ENCODE measurements around the gene SETD6. TPM values are rescaled to one million over a fixed set of nuclear protein-coding genes. Genes with fewer than 3 reads are reported as not detected.

SETD6 gene
- total and polyA plus RNA-seq, 2 donors (not counting 1 experiment from before 2014, with no cell fraction given), result 7.2 to 7.9 TPM

DNA sequence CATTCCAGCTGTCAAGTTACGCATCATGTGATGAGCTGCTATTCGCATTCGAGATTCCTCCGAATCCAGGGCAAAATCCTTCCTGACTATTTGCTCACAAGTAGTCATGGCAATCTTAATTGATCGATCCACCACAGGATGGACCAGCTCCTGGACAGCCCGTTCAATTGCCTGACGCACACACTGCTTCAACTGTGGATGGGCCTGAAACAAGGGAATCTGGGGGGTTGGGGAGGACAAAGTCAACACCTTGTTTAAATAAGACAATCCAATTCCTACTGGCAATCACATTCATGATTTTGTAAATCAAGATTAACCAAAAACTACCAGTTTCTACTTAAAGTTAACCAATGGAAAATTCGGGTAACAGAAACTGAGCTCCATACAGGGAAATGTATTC is 28.4 kb downstream of the SETD6 start:
- Histone ChIP-seq H3K4me3 (replicated peaks in 1 of 4; ENCODE audit: control extremely low read depth in 1 of 4, insufficient read depth in 1 of 4, low read depth in 3 of 4, low read length in 4 of 4) (no peak overlapping the region), H3K4me2 (ENCODE audit: extremely low read depth, insufficient read depth, low read length) (no peak overlapping the region), H3K79me2 (ENCODE audit: control insufficient read depth, insufficient read depth, low read length) (no peaks in the 10 kb centered on the region), H2AFZ (ENCODE audit: low read length) (no peak overlapping the region), H3K9me3 (ENCODE audit: control insufficient read depth, insufficient read depth, low read depth, low read length) (no peaks in the 10 kb centered on the region), H4K20me1 (ENCODE audit: control insufficient read depth, extremely low read depth, insufficient read depth, low read length) (no peaks in the 10 kb centered on the region), H3K36me3 (ENCODE audit: control insufficient read depth, insufficient read depth, low read length) (peaks cover 12% of the 10 kb centered on the region), H3K27ac (ENCODE audit: insufficient read depth, low read length) (no peak overlapping the region), H3K9ac (ENCODE audit: insufficient read depth, low read length) (no peak overlapping the region), H3K4me1 (ENCODE audit: control insufficient read depth, extremely low read depth, insufficient read depth, low read length) (no peaks in the 10 kb centered on the region), H3K27me3 (ENCODE audit: control insufficient read depth, insufficient read depth, low read length) (no peaks in the 10 kb centered on the region)
- TF ChIP-seq, protein P1, sequence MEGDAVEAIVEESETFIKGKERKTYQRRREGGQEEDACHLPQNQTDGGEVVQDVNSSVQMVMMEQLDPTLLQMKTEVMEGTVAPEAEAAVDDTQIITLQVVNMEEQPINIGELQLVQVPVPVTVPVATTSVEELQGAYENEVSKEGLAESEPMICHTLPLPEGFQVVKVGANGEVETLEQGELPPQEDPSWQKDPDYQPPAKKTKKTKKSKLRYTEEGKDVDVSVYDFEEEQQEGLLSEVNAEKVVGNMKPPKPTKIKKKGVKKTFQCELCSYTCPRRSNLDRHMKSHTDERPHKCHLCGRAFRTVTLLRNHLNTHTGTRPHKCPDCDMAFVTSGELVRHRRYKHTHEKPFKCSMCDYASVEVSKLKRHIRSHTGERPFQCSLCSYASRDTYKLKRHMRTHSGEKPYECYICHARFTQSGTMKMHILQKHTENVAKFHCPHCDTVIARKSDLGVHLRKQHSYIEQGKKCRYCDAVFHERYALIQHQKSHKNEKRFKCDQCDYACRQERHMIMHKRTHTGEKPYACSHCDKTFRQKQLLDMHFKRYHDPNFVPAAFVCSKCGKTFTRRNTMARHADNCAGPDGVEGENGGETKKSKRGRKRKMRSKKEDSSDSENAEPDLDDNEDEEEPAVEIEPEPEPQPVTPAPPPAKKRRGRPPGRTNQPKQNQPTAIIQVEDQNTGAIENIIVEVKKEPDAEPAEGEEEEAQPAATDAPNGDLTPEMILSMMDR (conservative IDR thresholded peaks at IDR 0.05 in 1 of 2, IDR thresholded peaks at IDR 0.05 in 1 of 2; ENCODE audit: low read depth in 1 of 2, low read length in 2 of 2), result no peak
- no peak for DNase-seq (ENCODE audit: low read depth in 2 of 2)

DNA sequence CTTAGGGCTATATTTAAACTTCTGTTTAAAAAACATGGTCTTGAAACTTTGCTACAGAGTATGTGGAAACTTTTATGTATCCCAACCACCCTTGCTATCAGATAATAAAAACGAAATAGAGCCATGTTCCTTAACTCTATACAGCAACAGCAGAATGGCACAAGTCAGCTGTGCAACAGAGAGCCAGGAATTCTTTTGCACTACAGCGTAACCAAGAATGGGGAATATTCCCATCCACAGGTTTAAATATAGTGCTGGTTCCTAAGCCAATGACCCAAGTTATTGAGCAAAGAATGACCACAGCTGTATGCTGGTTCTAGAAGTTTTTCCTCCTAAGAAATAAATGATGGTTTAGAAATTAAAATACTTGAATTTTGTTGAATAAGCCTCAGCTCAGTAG is 33.1 kb downstream of the SETD6 start:
- H3K9me3 ChIP-seq (ENCODE audit: control insufficient read depth, insufficient read depth, low read depth, low read length), result no peaks in the 10 kb centered on the region
- H3K9ac ChIP-seq (ENCODE audit: insufficient read depth, low read length), result no peak overlapping the region
- no peak for DNase-seq (ENCODE audit: low read depth in 2 of 2)
- no peak overlapping the region for H2AFZ ChIP-seq (ENCODE audit: low read length)
- peaks cover 11% of the 10 kb centered on the region for H3K36me3 ChIP-seq (ENCODE audit: control insufficient read depth, insufficient read depth, low read length)
- H3K4me1 ChIP-seq (ENCODE audit: control insufficient read depth, extremely low read depth, insufficient read depth, low read length), result no peaks in the 10 kb centered on the region
- no peak overlapping the region for H3K4me3 ChIP-seq (replicated peaks in 1 of 4; ENCODE audit: control extremely low read depth in 1 of 4, insufficient read depth in 1 of 4, low read depth in 3 of 4, low read length in 4 of 4)
- H3K79me2 ChIP-seq (ENCODE audit: control insufficient read depth, insufficient read depth, low read length), result no peaks in the 10 kb centered on the region
- TF ChIP-seq EZH2 (IDR thresholded peaks at IDR 0.05; ENCODE audit: low read length, missing control alignments), result no peak
- TF ChIP-seq, protein P1 (conservative IDR thresholded peaks at IDR 0.05 in 1 of 2, IDR thresholded peaks at IDR 0.05 in 1 of 2; ENCODE audit: low read depth in 1 of 2, low read length in 2 of 2), result no peak
- H3K4me2 ChIP-seq (ENCODE audit: extremely low read depth, insufficient read depth, low read length), result no peak overlapping the region
- H4K20me1 ChIP-seq (ENCODE audit: control insufficient read depth, extremely low read depth, insufficient read depth, low read length), result no peaks in the 10 kb centered on the region
- H3K27ac ChIP-seq (ENCODE audit: insufficient read depth, low read length), result no peak overlapping the region
- H3K27me3 ChIP-seq (ENCODE audit: control insufficient read depth, insufficient read depth, low read length), result no peaks in the 10 kb centered on the region

DNA sequence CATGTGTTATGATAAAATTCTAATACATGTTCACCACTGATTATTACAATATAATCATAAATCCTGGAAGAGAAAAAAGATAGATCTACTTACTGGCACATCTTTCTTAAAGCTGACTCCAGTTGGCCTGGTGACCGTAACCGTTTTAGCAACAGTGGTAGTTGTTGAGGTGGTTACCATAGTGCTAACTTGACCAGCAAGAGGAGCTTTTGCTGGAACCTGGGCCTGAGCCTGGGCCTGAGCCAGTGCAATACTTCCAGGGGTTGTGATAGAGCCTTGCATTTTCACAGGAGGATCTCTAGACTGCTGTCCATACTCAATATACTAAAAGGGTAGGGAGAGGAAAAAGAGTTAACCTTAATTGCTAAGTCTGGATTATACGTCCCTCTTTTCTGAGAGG is 36.2 kb downstream of the SETD6 start:
- Histone ChIP-seq H3K4me1 (ENCODE audit: control insufficient read depth, extremely low read depth, insufficient read depth, low read length) (no peaks in the 10 kb centered on the region), H3K9ac (ENCODE audit: insufficient read depth, low read length) (no peak overlapping the region), H3K4me3 (replicated peaks in 1 of 4; ENCODE audit: control extremely low read depth in 1 of 4, insufficient read depth in 1 of 4, low read depth in 3 of 4, low read length in 4 of 4) (no peak overlapping the region), H3K4me2 (ENCODE audit: extremely low read depth, insufficient read depth, low read length) (no peak overlapping the region), H3K27me3 (ENCODE audit: control insufficient read depth, insufficient read depth, low read length) (no peaks in the 10 kb centered on the region), H3K27ac (ENCODE audit: insufficient read depth, low read length) (no peak overlapping the region), H3K79me2 (ENCODE audit: control insufficient read depth, insufficient read depth, low read length) (no peaks in the 10 kb centered on the region), H2AFZ (ENCODE audit: low read length) (no peak overlapping the region), H3K9me3 (ENCODE audit: control insufficient read depth, insufficient read depth, low read depth, low read length) (no peaks in the 10 kb centered on the region), H3K36me3 (ENCODE audit: control insufficient read depth, insufficient read depth, low read length) (peaks cover 4% of the 10 kb centered on the region), H4K20me1 (ENCODE audit: control insufficient read depth, extremely low read depth, insufficient read depth, low read length) (no peaks in the 10 kb centered on the region)
- no peak for DNase-seq (ENCODE audit: low read depth in 2 of 2)
- no peak for TF ChIP-seq EZH2 (IDR thresholded peaks at IDR 0.05; ENCODE audit: low read length, missing control alignments)
- TF ChIP-seq, protein P1 (conservative IDR thresholded peaks at IDR 0.05 in 1 of 2, IDR thresholded peaks at IDR 0.05 in 1 of 2; ENCODE audit: low read depth in 1 of 2, low read length in 2 of 2), result no peak
